Osteoblast (primary cell): ENCODE measurements around the gene MTCH1. TPM values are rescaled to one million over a fixed set of nuclear protein-coding genes. Genes with fewer than 3 reads are reported as not detected.

ENCODE experiments used
- DNase-seq: peaks from one replicate; pipeline ENCODE4 v3.0.0; 2011; ENCODE audit warnings: low spot score, mixed read lengths; ENCODE audit not compliant: insufficient read length; ENCODE audit errors: missing footprints
- H2AFZ ChIP-seq: 2 replicates; pipeline ENCODE4 v1.6.0; 2011; ENCODE audit warnings: mild to moderate bottlenecking, low read length
- H3K27ac ChIP-seq: 2 replicates; pipeline ENCODE4 v1.5.1; 2011; ENCODE audit warnings: mild to moderate bottlenecking, low read depth, low read length, moderate library complexity
- H3K27me3 ChIP-seq: 2 replicates; pipeline ENCODE4 v1.6.0; 2012; ENCODE audit warnings: mild to moderate bottlenecking, control low read depth, inconsistent platforms, low read length, moderate library complexity; ENCODE audit not compliant: insufficient read depth
- H3K36me3 ChIP-seq: 2 replicates; pipeline ENCODE4 v1.5.1; 2011; ENCODE audit warnings: mild to moderate bottlenecking, low read length, control low read depth, moderate library complexity; ENCODE audit not compliant: insufficient read depth
- H3K4me1 ChIP-seq: 2 replicates; pipeline ENCODE4 v1.5.1; 2011; ENCODE audit warnings: mild to moderate bottlenecking, low read length, control low read depth, moderate library complexity; ENCODE audit not compliant: insufficient read depth
- H3K4me2 ChIP-seq: 2 replicates; pipeline ENCODE4 v1.6.0; 2011; ENCODE audit warnings: mild to moderate bottlenecking, low read length; ENCODE audit not compliant: insufficient read depth
- H3K4me3 ChIP-seq: fragments of 200-600 bp; sonication (generic); 3 replicates; pipeline ENCODE4 v1.5.1; 2012; ENCODE audit warnings: mild to moderate bottlenecking, low read length, inconsistent platforms; ENCODE audit not compliant: insufficient read depth
- H3K79me2 ChIP-seq: 2 replicates; pipeline ENCODE4 v1.6.0; 2012; ENCODE audit warnings: mild to moderate bottlenecking, low read length, control low read depth, inconsistent platforms; ENCODE audit not compliant: insufficient read depth
- H3K9me3 ChIP-seq: 2 replicates; pipeline ENCODE4 v1.5.1; 2011; ENCODE audit warnings: low read depth, low read length, control low read depth
- H4K20me1 ChIP-seq: 2 replicates; pipeline ENCODE4 v1.6.0; 2012; ENCODE audit warnings: mild to moderate bottlenecking, low read length, control low read depth; ENCODE audit not compliant: insufficient read depth
- total RNA-seq: library from RNA; depleted of rRNA; stranded (reverse); fragments of >200 nt; gene quantifications from 2 replicates; pipeline ENCODE4 v1.2.3, GENCODE V29; 2012
- TF ChIP-seq, protein P1 (sequence below): IDR thresholded peaks from 2 replicates; pipeline ENCODE4 v1.5.1; 2011; ENCODE audit warnings: mild to moderate bottlenecking, low read depth, low read length, moderate library complexity; ENCODE audit errors: extremely low read depth

Gene MTCH1
- total RNA-seq, 1 donor = 185 TPM

GRCh38 chr6:37015532-37015931 is 29.5 kb upstream of the MTCH1 start:
- no peaks in the 10 kb centered on the region for H4K20me1 ChIP-seq
- H3K27me3 ChIP-seq = no peaks in the 10 kb centered on the region
- no peak overlapping the region for H3K4me2 ChIP-seq
- H3K79me2 ChIP-seq = no peaks in the 10 kb centered on the region
- peaks cover 8% of the 10 kb centered on the region for H3K4me1 ChIP-seq
- H2AFZ ChIP-seq = no peak overlapping the region
- TF ChIP-seq, protein P1, sequence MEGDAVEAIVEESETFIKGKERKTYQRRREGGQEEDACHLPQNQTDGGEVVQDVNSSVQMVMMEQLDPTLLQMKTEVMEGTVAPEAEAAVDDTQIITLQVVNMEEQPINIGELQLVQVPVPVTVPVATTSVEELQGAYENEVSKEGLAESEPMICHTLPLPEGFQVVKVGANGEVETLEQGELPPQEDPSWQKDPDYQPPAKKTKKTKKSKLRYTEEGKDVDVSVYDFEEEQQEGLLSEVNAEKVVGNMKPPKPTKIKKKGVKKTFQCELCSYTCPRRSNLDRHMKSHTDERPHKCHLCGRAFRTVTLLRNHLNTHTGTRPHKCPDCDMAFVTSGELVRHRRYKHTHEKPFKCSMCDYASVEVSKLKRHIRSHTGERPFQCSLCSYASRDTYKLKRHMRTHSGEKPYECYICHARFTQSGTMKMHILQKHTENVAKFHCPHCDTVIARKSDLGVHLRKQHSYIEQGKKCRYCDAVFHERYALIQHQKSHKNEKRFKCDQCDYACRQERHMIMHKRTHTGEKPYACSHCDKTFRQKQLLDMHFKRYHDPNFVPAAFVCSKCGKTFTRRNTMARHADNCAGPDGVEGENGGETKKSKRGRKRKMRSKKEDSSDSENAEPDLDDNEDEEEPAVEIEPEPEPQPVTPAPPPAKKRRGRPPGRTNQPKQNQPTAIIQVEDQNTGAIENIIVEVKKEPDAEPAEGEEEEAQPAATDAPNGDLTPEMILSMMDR = no peak
- no peaks in the 10 kb centered on the region for H3K9me3 ChIP-seq
- H3K36me3 ChIP-seq = no peaks in the 10 kb centered on the region
- H3K27ac ChIP-seq = no peak overlapping the region
- DNase-seq = no peak
- H3K4me3 ChIP-seq = no peak overlapping the region

- DNase-seq = no peak
- Histone ChIP-seq H3K27me3 (no peaks in the 10 kb centered on the region), H3K36me3 (no peaks in the 10 kb centered on the region), H3K4me2 (no peak overlapping the region), H3K9me3 (no peaks in the 10 kb centered on the region), H3K4me3 (no peak overlapping the region), H2AFZ (no peak overlapping the region), H3K27ac (no peak overlapping the region), H3K4me1 (peaks cover 8% of the 10 kb centered on the region), H3K79me2 (no peaks in the 10 kb centered on the region), H4K20me1 (no peaks in the 10 kb centered on the region)
- TF ChIP-seq, protein P1 = no peak
These were observed 28.7 kb upstream of the MTCH1 start for GRCh38 chr6:37014667-37015066.

GRCh38 chr6:37013516-37014491 is 27.8 kb upstream of the MTCH1 start:
- no peaks in the 10 kb centered on the region for H3K36me3 ChIP-seq
- TF ChIP-seq, protein P1 = no peak
- DNase-seq = no peak
- no peak overlapping the region for H3K4me3 ChIP-seq
- H3K4me2 ChIP-seq = no peak overlapping the region
- peaks cover 8% of the 10 kb centered on the region for H3K4me1 ChIP-seq
- H3K79me2 ChIP-seq = no peaks in the 10 kb centered on the region
- H4K20me1 ChIP-seq = no peaks in the 10 kb centered on the region
- no peak overlapping the region for H2AFZ ChIP-seq
- H3K9me3 ChIP-seq = no peaks in the 10 kb centered on the region
- H3K27me3 ChIP-seq = no peaks in the 10 kb centered on the region
- no peak overlapping the region for H3K27ac ChIP-seq

GRCh38 chr6:37011656-37012378 is 25.8 kb upstream of the MTCH1 start:
- Histone ChIP-seq H3K4me1 (peaks cover 7% of the 10 kb centered on the region), H3K36me3 (no peaks in the 10 kb centered on the region), H3K4me2 (peak overlapping the region; percentile 2), H3K27me3 (no peaks in the 10 kb centered on the region), H2AFZ (peak overlapping the region; percentile 51), H3K9me3 (no peaks in the 10 kb centered on the region), H3K4me3 (no peak overlapping the region), H4K20me1 (no peaks in the 10 kb centered on the region), H3K27ac (no peak overlapping the region), H3K79me2 (no peaks in the 10 kb centered on the region)
- DNase-seq = peak; percentile 94
- TF ChIP-seq, protein P1 = no peak
